GM12874 (cell line): ENCODE results near the gene ARHGAP8.

ENCODE experiments used
- TF ChIP-seq, protein P1 (sequence below): IDR thresholded peaks from 2 replicates; pipeline ENCODE4 v1.5.1; 2011; ENCODE audit warnings: low read depth, mild to moderate bottlenecking, control low read depth, low read length, moderate library complexity; ENCODE audit not compliant: insufficient read depth

ARHGAP8 gene

DNA sequence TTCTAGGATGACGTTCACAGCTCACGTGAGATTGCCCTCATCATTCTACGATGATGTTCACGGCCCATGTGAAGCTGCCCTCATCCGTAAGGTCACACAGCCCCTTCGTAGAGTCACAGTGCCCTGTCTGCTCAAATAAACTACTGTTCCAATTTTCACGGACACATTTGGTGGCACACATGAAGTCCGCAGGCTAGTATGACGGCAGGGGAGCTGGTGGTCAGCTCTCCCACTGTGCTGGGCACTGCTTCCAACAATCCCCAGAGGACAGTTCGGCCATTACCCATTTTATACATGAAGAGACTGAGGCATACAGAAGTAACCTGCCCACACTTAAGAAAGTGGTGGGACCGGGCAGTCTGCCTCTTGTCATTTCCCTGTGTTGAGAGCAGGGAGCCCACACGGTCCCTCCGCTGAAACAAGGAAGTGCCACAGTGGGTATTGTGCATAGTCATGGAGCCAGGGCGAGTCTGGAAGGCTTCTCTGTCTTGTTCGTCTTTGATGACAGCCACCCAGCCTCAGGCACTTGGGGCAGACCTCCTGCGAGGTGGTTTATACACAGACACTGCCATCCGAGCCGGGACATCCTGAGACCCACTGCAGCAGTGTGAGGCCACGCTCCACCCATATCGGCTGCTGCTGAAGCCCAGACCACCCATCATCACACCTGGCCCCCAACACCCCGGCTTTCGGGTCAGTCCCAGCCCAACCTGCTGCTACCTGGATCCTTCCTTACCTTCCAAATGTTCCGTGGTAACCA is 143.1 kb downstream of the ARHGAP8 start:
- TF ChIP-seq, protein P1, sequence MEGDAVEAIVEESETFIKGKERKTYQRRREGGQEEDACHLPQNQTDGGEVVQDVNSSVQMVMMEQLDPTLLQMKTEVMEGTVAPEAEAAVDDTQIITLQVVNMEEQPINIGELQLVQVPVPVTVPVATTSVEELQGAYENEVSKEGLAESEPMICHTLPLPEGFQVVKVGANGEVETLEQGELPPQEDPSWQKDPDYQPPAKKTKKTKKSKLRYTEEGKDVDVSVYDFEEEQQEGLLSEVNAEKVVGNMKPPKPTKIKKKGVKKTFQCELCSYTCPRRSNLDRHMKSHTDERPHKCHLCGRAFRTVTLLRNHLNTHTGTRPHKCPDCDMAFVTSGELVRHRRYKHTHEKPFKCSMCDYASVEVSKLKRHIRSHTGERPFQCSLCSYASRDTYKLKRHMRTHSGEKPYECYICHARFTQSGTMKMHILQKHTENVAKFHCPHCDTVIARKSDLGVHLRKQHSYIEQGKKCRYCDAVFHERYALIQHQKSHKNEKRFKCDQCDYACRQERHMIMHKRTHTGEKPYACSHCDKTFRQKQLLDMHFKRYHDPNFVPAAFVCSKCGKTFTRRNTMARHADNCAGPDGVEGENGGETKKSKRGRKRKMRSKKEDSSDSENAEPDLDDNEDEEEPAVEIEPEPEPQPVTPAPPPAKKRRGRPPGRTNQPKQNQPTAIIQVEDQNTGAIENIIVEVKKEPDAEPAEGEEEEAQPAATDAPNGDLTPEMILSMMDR, result no peak

DNA sequence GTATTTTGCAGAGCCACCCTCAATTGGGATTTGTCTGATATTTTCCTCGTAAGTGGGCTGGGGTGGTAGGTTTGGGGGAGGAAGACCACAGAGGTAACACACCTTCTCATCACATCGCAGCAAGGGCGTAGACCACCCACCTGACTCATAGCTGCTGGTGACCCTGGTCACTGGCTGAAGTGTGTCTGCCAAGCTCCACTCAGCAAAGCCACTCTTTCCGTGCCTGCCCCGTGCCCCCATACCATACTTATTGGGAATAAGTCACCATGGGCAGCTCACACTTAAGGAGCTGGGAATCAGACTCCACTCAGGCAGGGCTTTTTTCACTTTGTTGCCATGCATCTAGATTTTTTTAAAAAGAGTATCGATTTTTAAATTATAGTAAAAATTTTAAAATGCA is 145.9 kb downstream of the ARHGAP8 start:
- TF ChIP-seq, protein P1, result no peak

- TF ChIP-seq, protein P1, result no peak
These were observed 148.9 kb downstream of the ARHGAP8 start for GRCh38 chr22:44901301-44901700.

DNA sequence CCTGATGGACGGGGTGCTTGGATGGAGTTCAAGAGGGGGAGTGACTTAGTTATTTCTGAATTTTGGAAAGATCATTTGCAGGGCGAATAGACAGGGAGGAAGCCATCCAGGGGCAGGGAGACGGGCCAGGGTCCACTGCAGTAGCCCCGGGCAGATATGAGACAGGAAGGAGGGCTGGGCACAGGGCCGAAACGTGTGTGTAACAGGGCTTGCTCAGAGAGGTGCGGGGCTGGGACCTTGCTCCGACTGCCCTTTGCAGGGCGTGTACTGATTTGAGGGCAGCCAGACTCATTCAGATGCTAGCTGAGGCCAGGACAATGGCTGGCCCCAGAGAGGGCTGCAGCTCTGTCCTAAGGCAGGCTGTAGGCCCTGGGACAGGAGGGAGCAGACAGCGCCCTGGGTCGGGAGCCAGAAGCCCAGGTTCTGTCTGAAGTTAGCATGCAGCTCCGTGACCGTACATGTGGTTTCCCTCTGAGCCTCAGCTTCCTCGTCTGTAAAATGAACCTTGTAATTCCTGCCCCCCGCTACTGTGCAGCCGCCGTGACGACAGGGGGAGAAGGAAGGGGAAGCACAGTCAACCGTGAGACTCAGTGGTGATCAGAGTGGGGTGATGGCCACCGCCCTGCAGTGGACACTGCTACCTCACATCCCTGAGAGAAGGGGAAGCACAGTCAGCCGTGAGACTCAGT is 154.0 kb downstream of the ARHGAP8 start:
- TF ChIP-seq, protein P1, result no peak

DNA sequence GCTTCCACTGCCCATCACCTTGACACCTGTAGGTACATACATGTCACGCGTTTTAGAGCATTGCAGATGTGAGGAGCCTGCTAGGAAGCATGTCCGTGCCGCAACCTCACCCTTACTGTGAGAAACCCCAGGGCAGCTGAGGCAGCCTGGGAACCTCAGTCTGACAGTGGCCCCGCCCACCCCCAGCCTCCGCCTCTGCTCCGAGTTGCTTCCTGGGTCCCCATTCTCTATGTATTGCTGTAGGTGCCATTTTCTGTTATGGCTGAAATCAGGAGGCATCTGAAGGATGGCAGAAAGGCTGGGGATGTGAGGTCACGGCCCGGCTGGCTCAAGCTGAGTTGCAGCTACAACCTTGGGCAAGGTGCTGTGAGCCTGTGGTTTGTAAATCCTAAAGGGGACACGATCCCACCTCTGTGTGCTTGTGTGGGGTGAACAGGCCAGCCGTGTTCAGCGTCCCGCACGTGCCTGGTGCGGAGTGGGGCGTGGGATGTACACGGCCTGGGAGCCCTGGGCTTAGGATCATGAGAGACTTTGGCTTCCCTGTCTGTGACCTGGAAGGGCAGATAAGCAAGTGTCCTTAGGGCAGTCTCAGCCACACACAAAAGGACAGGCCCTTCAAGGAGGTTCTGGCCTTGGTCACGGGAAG is 154.7 kb downstream of the ARHGAP8 start:
- TF ChIP-seq, protein P1, result no peak

GRCh38 chr22:44907765-44908737 is 155.7 kb downstream of the ARHGAP8 start:
- TF ChIP-seq, protein P1, result no peak
